Thymus (tissue), 11 donors: ENCODE results near the gene ING2. TPM values are rescaled to one million over a fixed set of nuclear protein-coding genes. Genes with fewer than 3 reads are reported as not detected.

Source experiments
- DNase-seq, 9 donors: peaks; one replicate each; pipeline ENCODE4 v3.0.0-alpha.2; 2013; ENCODE audit warnings: low spot score in 9 of 9, low read depth in 6 of 9, missing footprints in 1 of 9
- H3K27ac ChIP-seq, 2 donors: one replicate each; pipeline ENCODE4 v1.5.1; 2013; ENCODE audit warnings: control low read depth in 1 of 2, low read depth in 1 of 2, low read length in 1 of 2, mild to moderate bottlenecking in 1 of 2, moderate library complexity in 1 of 2
- H3K27me3 ChIP-seq, 2 donors: one replicate each; pipeline ENCODE4 v1.5.1; 2013; ENCODE audit warnings: low read length in 1 of 2; ENCODE audit not compliant: control insufficient read depth in 2 of 2, insufficient read depth in 1 of 2
- H3K36me3 ChIP-seq, 2 donors: one replicate each; pipeline ENCODE4 v1.5.1; 2013; ENCODE audit warnings: low read length in 1 of 2, mild to moderate bottlenecking in 1 of 2, moderate library complexity in 1 of 2; ENCODE audit not compliant: control insufficient read depth in 2 of 2, insufficient read depth in 2 of 2
- H3K4me1 ChIP-seq, 2 donors: one replicate each; pipeline ENCODE4 v1.5.1; 2013; ENCODE audit warnings: low read length in 2 of 2; ENCODE audit not compliant: control insufficient read depth in 2 of 2, insufficient read depth in 2 of 2
- H3K4me3 ChIP-seq, 2 donors: one replicate each; pipeline ENCODE4 v1.5.1; 2013; ENCODE audit warnings: low read length in 2 of 2, control low read depth in 1 of 2, mild to moderate bottlenecking in 1 of 2
- H3K9me3 ChIP-seq, 2 donors: one replicate each; pipeline ENCODE4 v1.5.1; 2013; ENCODE audit warnings: low read length in 1 of 2, mild to moderate bottlenecking in 1 of 2; ENCODE audit not compliant: control insufficient read depth in 2 of 2, insufficient read depth in 1 of 2
- WGBS: extraction: QIAGEN DNeasy Blood & Tissue Kit; methylation state at CpG from one replicate; pipeline ENCODE4 v1.1.7; 2013; 5-methylcytosine and 5-hydroxymethylcytosine counted together
- polyA plus RNA-seq: library from polyadenylated mRNA; stranded (reverse); fragments of 200-250 nt; gene quantifications from one replicate; pipeline ENCODE4 v1.2.3, GENCODE V29; 2013
- total RNA-seq: library from RNA; stranded (reverse); fragments of 120-200 nt; gene quantifications from one replicate; pipeline ENCODE4 v1.2.4, GENCODE V29; 2013
- donor health status: healthy.

ING2 gene
- total and polyA plus RNA-seq, 2 donors: 14.9 to 26.6 TPM

GRCh38 chr4:183492791-183493222 lies 12.1 kb upstream of the ING2 start:
- Histone ChIP-seq H3K4me3 (no peak overlapping the region), H3K9me3 (no peaks in the 10 kb centered on the region), H3K27me3 (no peaks in the 10 kb centered on the region), H3K27ac (no peak overlapping the region), H3K36me3 (peaks cover 10% of the 10 kb centered on the region in 2 donors), H3K4me1 (no peaks in the 10 kb centered on the region)
- DNase-seq: no peak
- WGBS: 96% methylated on average over 3 of the region's 3 CpGs

- Histone ChIP-seq H3K27ac (no peak overlapping the region), H3K4me1 (no peaks in the 10 kb centered on the region), H3K9me3 (no peaks in the 10 kb centered on the region), H3K4me3 (no peak overlapping the region), H3K27me3 (no peaks in the 10 kb centered on the region), H3K36me3 (peaks cover 10% of the 10 kb centered on the region in 2 donors)
- no peak for DNase-seq
- WGBS: 97% methylated on average over 3 of the region's 3 CpGs
These were observed 11.6 kb upstream of the ING2 start for GRCh38 chr4:183493246-183493645.

GRCh38 chr4:183495184-183495583 lies 9.7 kb upstream of the ING2 start:
- Histone ChIP-seq H3K4me1 (no peaks in the 10 kb centered on the region), H3K4me3 (no peak overlapping the region), H3K27ac (no peak overlapping the region), H3K36me3 (peaks cover 10% of the 10 kb centered on the region in 2 donors), H3K9me3 (no peaks in the 10 kb centered on the region), H3K27me3 (no peaks in the 10 kb centered on the region)
- DNase-seq: no peak
- WGBS: 95% methylated on average over 3 of the region's 3 CpGs

- DNase-seq: no peak
- WGBS: 64% methylated on average over 2 of the region's 2 CpGs
- Histone ChIP-seq H3K4me1 (peaks cover 7% of the 10 kb centered on the region in 2 donors), H3K4me3 (no peak overlapping the region), H3K27ac (no peak overlapping the region), H3K36me3 (peaks cover 1 to 3% of the 10 kb centered on the region in 2 donors), H3K27me3 (no peaks in the 10 kb centered on the region), H3K9me3 (no peaks in the 10 kb centered on the region)
These were observed 5.5 kb upstream of the ING2 start for GRCh38 chr4:183499389-183499788.

- no peak overlapping the region for H3K4me3 ChIP-seq
- no peak overlapping the region for H3K27ac ChIP-seq
- WGBS: 97% methylated on average over 5 of the region's 5 CpGs
- no peaks in the 10 kb centered on the region for H3K9me3 ChIP-seq
- peaks cover 7% of the 10 kb centered on the region in 2 donors for H3K4me1 ChIP-seq
- DNase-seq: no peak
- H3K36me3 ChIP-seq: peaks cover 0 to 3% of the 10 kb centered on the region in 2 donors
- H3K27me3 ChIP-seq: no peaks in the 10 kb centered on the region
These were observed 5.1 kb upstream of the ING2 start for GRCh38 chr4:183499801-183500200.

- DNase-seq: peak in 2 of 9 donors; percentile 56 to 64
- Histone ChIP-seq H3K9me3 (no peaks in the 10 kb centered on the region), H3K27me3 (no peaks in the 10 kb centered on the region), H3K36me3 (no peaks in the 10 kb centered on the region), H3K4me3 (peak overlapping the region; percentile 72 to 89), H3K27ac (peak overlapping the region; percentile 96), H3K4me1 (peaks cover 7% of the 10 kb centered on the region in 2 donors)
- WGBS: under 1% methylated on average over 15 of the region's 15 CpGs
These were observed 1.3 kb upstream of the ING2 start for GRCh38 chr4:183503497-183504063.

GRCh38 chr4:183504064-183504929 lies 561 bp upstream of the ING2 start:
- H3K27ac ChIP-seq: peak overlapping the region; percentile 96 to 99
- under 1% methylated on average over 106 of the region's 106 CpGs for WGBS
- DNase-seq: peak; percentile 88 to 99 (median 97)
- H3K9me3 ChIP-seq: no peaks in the 10 kb centered on the region
- no peaks in the 10 kb centered on the region for H3K27me3 ChIP-seq
- H3K4me1 ChIP-seq: peaks cover 7% of the 10 kb centered on the region in 2 donors
- H3K4me3 ChIP-seq: peak overlapping the region; percentile 72 to 89
- no peaks in the 10 kb centered on the region for H3K36me3 ChIP-seq

- peaks cover 7% of the 10 kb centered on the region in 2 donors for H3K4me1 ChIP-seq
These were observed 942 bp downstream of the ING2 start for GRCh38 chr4:183505611-183506388.

More at GRCh38 chr4:183505611-183506388, 942 bp downstream of the ING2 start:
- no peaks in the 10 kb centered on the region for H3K27me3 ChIP-seq
- peaks cover 4 to 8% of the 10 kb centered on the region in 2 donors for H3K36me3 ChIP-seq
- peak overlapping the region; percentile 96 to 99 for H3K27ac ChIP-seq
- peak overlapping the region; percentile 72 to 89 for H3K4me3 ChIP-seq
- H3K9me3 ChIP-seq: no peaks in the 10 kb centered on the region
- WGBS: under 1% methylated on average over 80 of the region's 80 CpGs
- peak; percentile 71 to 95 (median 86) for DNase-seq
